Fibroblast of the conjunctiva (primary cell): ENCODE measurements around the gene THADA.

Experiments
- DNase-seq: peaks from one replicate; pipeline ENCODE4 v3.0.0-alpha.2; 2010; ENCODE audit warnings: low read depth

The THADA gene

GRCh38 chr2:43349904-43350303 lies 245.9 kb downstream of the THADA start:
- DNase-seq, result no peak

- no peak for DNase-seq
Measured at GRCh38 chr2:43348908-43349661, 246.8 kb downstream of the THADA start.

- no peak for DNase-seq
Measured at GRCh38 chr2:43347746-43348145, 248.1 kb downstream of the THADA start.

- DNase-seq, result no peak
Measured at GRCh38 chr2:43346602-43347567, 249.0 kb downstream of the THADA start.

GRCh38 chr2:43345872-43346271 lies 250.0 kb downstream of the THADA start:
- no peak for DNase-seq

- DNase-seq, result no peak
Measured at GRCh38 chr2:43345391-43345813, 250.4 kb downstream of the THADA start.

GRCh38 chr2:43344868-43345373 lies 250.9 kb downstream of the THADA start:
- DNase-seq, result no peak

GRCh38 chr2:43343573-43344304 lies 252.1 kb downstream of the THADA start:
- DNase-seq, result peak; percentile 76

- no peak for DNase-seq
Measured at GRCh38 chr2:43341959-43342757, 253.7 kb downstream of the THADA start.

- no peak for DNase-seq
Measured at GRCh38 chr2:43340945-43341356, 254.9 kb downstream of the THADA start.

GRCh38 chr2:43340066-43340465 lies 255.8 kb downstream of the THADA start:
- DNase-seq, result no peak

GRCh38 chr2:43333656-43334144 lies 262.1 kb downstream of the THADA start:
- peak; percentile 70 for DNase-seq

- no peak for DNase-seq
Measured at GRCh38 chr2:43333101-43333655, 262.7 kb downstream of the THADA start.

GRCh38 chr2:43332653-43333052 lies 263.2 kb downstream of the THADA start:
- no peak for DNase-seq

GRCh38 chr2:43331422-43331821 lies 264.4 kb downstream of the THADA start:
- DNase-seq, result no peak

- DNase-seq, result no peak
Measured at GRCh38 chr2:43329637-43330036, 266.2 kb downstream of the THADA start.

GRCh38 chr2:43328832-43329231 lies 267.0 kb downstream of the THADA start:
- no peak for DNase-seq

- no peak for DNase-seq
Measured at GRCh38 chr2:43328133-43328532, 267.7 kb downstream of the THADA start.

GRCh38 chr2:43327119-43327518 lies 268.7 kb downstream of the THADA start:
- DNase-seq, result no peak

- no peak for DNase-seq
Measured at GRCh38 chr2:43326101-43326825, 269.6 kb downstream of the THADA start.
